Effector memory CD4-positive, alpha-beta T cell (primary cell): ENCODE results near the gene NDUFB7.
"Not testable (repeated sequence)": the region's sequence is repeated elsewhere in the genome, so short reads cannot be mapped to it uniquely, and the experiment has no call there.

ENCODE experiments used
- DNase-seq, 3 donors: peaks; one replicate each; pipeline ENCODE4 v3.0.0-alpha.2; 2020
- H3K27ac ChIP-seq: 2 replicates; pipeline ENCODE4 v1.7.0; 2013; ENCODE audit warnings: mild to moderate bottlenecking, low read length, moderate library complexity; ENCODE audit not compliant: insufficient read depth, poor library complexity, severe bottlenecking
- H3K27me3 ChIP-seq: replicated peaks from 2 replicates; pipeline ENCODE4 v1.7.0; 2013; ENCODE audit warnings: mild to moderate bottlenecking, low read length; ENCODE audit not compliant: insufficient read depth, control insufficient read depth, poor library complexity, severe bottlenecking
- H3K36me3 ChIP-seq: 2 replicates; pipeline ENCODE4 v1.7.0; 2013; ENCODE audit warnings: mild to moderate bottlenecking, low read length, moderate library complexity; ENCODE audit not compliant: control insufficient read depth, insufficient read depth
- H3K4me1 ChIP-seq: 2 replicates; pipeline ENCODE4 v1.7.0; 2013; ENCODE audit warnings: low read length, mild to moderate bottlenecking; ENCODE audit not compliant: control insufficient read depth, insufficient read depth, poor library complexity, severe bottlenecking
- H3K4me3 ChIP-seq: 2 replicates; pipeline ENCODE4 v1.7.0; 2013; ENCODE audit warnings: low read length, low read depth, mild to moderate bottlenecking; ENCODE audit not compliant: insufficient read depth, poor library complexity, severe bottlenecking
- H3K9me3 ChIP-seq: 2 replicates; pipeline ENCODE4 v1.7.0; 2013; ENCODE audit warnings: mild to moderate bottlenecking, low read length, moderate library complexity; ENCODE audit not compliant: control insufficient read depth

The NDUFB7 gene

DNA sequence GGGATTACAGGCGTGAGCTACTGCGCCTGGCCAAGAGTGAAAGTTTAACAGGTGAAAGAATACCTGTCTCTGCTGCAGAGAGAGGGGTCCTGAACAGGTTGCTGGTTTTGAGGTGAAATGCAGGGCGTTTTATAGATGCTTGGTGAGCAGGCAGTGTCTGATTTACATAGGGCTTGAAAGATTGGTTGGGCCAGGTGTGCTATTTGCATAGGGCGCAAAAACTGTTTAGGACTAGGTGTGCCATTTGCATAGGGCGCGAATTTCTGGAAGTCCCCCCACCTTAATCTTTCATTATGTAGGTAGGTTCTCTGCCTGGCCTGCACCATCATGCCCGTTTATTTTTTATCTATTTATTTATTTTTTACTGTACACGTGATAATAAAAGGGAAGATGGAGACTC, 4.5 kb upstream of the NDUFB7 start:
- H3K27ac ChIP-seq, result no peak overlapping the region

DNA sequence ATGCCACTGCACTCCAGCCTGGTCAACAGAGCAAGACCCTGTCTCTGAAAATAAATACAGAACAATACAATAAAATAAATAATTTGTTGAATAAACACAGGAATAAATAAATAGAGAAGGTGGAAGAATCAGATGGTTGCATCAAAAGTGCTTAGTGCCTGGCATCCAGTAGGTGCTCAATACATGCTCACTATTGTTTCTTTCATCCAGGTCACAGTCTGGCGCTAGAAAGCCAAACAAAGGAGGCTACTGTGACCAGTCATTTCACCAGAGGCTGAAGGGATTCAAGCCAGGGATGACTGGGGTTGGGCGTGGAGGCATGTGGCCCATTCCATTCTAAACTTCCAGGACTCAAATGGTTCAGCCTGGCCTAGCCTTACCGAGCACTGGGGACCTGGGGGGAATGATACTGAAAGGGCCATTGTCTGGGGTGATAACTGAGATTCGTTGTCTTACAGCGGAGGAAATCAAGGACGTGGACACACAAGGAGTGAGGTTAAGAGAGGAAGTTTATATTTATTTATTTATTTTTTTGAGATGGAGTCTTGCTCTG, 3.6 kb upstream of the NDUFB7 start:
- Histone ChIP-seq H3K27ac (no peak overlapping the region), H3K36me3 (no peaks in the 10 kb centered on the region), H3K9me3 (no peaks in the 10 kb centered on the region), H3K4me1 (peaks cover 14% of the 10 kb centered on the region), H3K4me3 (no peak overlapping the region), H3K27me3 (no peaks in the 10 kb centered on the region)
- no peak for DNase-seq

More for the DNA sequence above, 4.5 kb upstream of the NDUFB7 start:
- H3K36me3 ChIP-seq, result no peaks in the 10 kb centered on the region
- no peak overlapping the region for H3K4me3 ChIP-seq
- DNase-seq, result no peak
- peaks cover 8% of the 10 kb centered on the region for H3K4me1 ChIP-seq
- H3K27me3 ChIP-seq, result no peaks in the 10 kb centered on the region
- H3K9me3 ChIP-seq, result no peaks in the 10 kb centered on the region

DNA sequence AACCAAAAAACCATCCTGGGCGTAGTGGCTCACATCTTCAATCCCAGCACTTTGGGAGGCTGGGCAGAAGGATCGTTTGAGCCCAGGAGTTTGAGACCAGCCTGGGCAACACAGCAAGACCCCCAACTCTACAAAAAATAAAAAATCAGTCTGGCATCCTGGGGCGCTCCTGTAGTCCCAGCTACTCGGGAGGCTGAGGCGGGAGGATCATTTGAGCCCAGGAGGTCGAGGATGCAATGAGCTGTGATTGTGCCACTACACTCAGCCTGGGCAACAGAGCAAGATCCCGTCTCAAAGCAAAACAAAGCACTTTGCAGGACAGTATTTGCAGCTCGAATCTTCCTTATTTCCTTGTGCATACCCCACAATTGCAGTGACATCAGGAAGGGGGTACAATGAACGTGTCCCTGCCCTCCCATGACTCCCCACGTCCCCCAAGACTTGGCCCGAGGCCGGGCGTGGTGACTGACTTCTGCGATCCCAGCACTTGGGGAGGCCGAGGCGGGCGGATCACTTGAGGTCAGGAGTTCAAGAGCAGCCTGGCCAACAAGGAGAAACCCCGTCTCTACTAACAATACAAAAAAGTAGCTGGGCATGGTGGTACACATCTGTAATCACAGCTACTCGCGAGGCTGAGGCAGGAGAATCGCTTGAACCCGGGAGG, 870 bp downstream of the NDUFB7 start:
- H3K4me3 ChIP-seq, result peak overlapping the region; percentile 100

DNA sequence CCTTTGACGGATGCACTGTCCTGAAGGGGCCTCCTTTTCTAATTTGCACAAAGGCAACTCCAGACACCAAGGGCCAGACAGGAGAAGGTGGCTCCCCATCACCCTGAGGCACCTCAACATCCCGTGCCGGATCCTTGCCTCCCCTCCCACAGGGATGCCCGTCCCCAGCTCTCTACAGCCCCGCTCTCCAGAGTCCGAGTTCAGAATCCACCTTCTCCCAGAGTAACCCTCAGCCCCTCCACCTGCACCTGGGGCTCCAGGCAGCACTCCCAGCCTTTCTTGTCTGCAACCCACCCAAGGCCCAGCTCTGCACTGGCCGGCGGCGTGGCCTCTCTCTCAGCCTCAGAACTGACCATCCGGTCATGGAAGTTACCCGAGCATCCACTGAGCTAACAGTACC, 4.8 kb downstream of the NDUFB7 start:
- no peak for DNase-seq
- Histone ChIP-seq H3K4me3 (no peak overlapping the region), H3K36me3 (peaks cover 37% of the 10 kb centered on the region), H3K4me1 (peaks cover 10% of the 10 kb centered on the region), H3K27me3 (no peaks in the 10 kb centered on the region), H3K27ac (no peak overlapping the region), H3K9me3 (no peaks in the 10 kb centered on the region)

More for the DNA sequence above, 870 bp downstream of the NDUFB7 start:
- H3K9me3 ChIP-seq, result no peaks in the 10 kb centered on the region
- H3K36me3 ChIP-seq, result peaks cover 4% of the 10 kb centered on the region
- H3K4me1 ChIP-seq, result peaks cover 14% of the 10 kb centered on the region
- DNase-seq, result no peak
- H3K27me3 ChIP-seq, result no peaks in the 10 kb centered on the region
- H3K27ac ChIP-seq, result peak overlapping the region; percentile 74

DNA sequence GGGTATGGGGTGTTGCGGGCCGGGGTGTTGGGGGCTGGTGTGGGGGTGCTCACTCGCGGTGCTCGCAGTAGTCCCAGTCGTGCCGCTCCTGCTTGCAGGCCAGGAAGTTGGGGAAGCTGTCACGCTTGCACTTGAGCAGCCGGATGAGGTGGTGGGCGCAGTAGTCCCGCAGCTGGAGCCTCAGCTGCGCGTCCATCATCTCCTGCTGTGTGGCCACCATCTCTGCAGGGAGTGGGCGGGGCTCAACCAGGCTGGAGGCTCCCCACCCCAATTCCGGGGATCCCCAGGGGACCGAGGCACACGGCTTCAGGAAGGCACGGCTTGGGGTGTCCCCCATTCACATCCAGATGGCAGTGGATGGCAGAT, 5.2 kb downstream of the NDUFB7 start:
- Histone ChIP-seq H3K4me1 (peaks cover 9% of the 10 kb centered on the region), H3K27ac (no peak overlapping the region), H3K9me3 (no peaks in the 10 kb centered on the region), H3K4me3 (no peak overlapping the region), H3K36me3 (peaks cover 40% of the 10 kb centered on the region), H3K27me3 (no peaks in the 10 kb centered on the region)
- no peak for DNase-seq

DNA sequence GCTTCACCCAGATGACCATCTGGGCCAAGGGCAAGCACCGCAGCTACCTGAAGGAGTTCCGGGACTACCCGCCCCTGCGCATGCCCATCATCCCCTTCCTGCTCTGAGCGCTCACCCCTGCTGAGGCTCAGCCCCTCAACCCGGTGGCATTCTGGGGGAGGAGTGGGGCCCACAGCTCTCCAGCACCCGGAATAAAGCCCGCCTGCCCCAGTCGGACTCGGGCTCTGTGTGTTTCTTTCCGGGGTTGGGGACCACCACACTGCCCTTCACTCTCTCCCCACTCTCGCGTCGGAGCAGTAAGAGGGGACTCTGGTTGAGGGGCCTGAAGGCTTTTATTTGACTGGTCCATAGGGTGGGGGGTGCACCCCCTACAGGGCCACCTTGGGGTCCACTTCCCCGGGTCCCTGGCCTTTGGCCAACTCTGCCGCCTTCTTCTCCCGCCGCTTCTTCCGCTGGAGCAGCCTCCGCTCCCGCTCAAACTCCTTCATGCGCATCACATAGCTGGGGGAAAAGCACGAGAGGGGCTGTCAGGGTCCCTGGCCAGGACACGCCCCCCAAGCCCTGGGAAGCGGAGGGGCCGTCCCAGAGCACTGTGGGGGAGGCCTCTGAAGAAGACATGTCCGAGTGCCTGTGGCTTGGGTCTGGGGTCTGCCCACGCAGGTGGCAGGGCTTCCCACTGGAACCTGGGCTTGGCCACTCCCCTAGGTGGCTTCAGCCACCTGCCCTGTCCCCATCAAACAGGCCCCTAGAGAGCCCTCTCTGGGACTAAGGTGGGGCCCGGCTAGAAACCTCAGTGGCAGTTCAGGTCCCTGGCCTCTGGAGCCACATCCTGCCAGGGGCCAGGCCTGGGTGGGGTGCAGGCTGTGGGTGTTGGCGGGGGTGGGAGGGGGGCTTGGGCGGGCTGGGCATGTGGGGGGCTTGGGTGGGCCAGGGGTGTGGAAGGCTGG, 5.8 kb downstream of the NDUFB7 start:
- Histone ChIP-seq H3K4me1 (peaks cover 3% of the 10 kb centered on the region), H3K27me3 (no peaks in the 10 kb centered on the region), H3K36me3 (peaks cover 40% of the 10 kb centered on the region), H3K9me3 (no peaks in the 10 kb centered on the region), H3K27ac (no peak overlapping the region), H3K4me3 (no peak overlapping the region)
- DNase-seq, result no peak

DNA sequence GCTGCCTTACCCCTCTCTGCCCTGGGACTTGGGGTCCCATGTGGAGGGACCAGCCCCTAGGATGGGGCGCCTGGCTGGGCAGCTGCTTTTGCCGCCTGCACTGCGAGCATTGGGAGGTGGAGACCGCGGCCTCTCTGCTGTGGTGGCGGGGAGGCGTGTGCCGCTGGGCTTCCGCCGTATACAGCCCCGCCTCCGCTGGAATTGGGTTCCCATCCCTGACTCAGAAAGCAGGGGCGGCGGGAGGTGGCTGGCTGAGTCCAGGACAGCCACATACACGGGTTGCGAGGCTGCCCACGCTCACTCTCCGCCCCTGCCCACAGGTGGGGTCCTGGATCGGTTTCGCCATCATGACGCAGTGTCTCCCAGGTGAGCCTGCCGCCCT, 6.6 kb downstream of the NDUFB7 start:
- H3K36me3 ChIP-seq, result peaks cover 40% of the 10 kb centered on the region
- no peaks in the 10 kb centered on the region for H3K27me3 ChIP-seq
- no peak overlapping the region for H3K27ac ChIP-seq
- H3K4me3 ChIP-seq, result no peak overlapping the region
- no peaks in the 10 kb centered on the region for H3K4me1 ChIP-seq
- DNase-seq, result no peak
- no peaks in the 10 kb centered on the region for H3K9me3 ChIP-seq

DNA sequence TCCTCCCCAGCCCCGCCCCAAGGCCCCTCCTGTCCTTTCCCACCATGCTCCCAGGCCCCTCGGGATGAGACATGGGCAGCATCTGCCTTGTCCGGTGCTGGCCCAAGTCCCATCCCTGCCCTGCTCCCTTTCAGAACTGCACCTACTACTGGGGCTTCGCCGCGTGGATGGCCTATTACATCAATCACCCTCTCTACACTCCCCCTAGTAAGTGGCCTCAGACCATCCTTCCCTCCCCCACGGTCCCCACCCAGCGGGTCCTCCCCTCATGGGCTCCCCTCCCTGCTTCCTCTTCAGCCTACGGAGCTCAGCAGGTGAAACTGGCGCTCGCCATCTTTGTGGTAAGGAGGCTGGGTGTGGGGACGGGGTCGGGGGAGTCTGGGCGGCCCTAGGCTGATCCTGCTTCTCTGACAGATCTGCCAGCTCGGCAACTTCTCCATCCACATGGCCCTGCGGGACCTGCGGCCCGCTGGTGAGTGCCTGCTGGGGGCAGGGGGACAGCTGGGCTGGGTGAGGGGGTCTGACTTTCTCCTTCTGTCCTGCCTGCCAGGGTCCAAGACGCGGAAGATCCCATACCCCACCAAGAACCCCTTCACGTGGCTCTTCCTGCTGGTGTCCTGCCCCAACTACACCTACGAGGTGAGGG, 7.1 kb downstream of the NDUFB7 start:
- H3K9me3 ChIP-seq, DNase-seq, H3K27me3 ChIP-seq, H3K4me3 ChIP-seq, H3K4me1 ChIP-seq, H3K27ac ChIP-seq: not testable (repeated sequence)
- peaks cover 40% of the 10 kb centered on the region for H3K36me3 ChIP-seq

DNA sequence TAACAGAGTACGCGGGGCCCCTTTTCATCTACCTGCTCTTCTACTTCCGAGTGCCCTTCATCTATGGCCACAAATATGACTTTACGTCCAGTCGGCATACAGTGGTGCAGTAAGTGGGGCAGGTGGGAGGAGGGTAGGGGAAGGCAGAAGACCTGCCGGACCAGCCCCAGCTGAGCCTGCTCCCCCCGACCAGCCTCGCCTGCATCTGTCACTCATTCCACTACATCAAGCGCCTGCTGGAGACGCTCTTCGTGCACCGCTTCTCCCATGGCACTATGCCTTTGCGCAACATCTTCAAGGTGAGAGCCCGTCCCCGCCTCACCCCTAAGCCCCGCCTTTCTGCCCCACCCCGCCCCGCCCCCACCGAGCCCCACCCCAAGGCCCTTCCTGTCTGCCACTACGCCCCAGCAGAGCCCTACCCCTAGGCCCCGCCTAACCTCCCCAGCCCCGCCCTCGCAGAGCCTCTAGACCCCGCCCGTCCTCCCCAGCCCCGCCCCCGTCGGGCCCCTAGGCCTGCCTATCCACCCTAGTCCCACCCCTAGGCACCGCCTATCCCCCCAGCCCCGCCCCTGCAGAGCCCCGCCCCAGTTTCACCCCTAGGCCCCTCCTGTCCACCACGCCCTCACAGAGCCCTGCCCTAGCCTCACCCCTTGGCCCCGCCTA, 7.7 kb downstream of the NDUFB7 start:
- Histone ChIP-seq H3K36me3 (peaks cover 40% of the 10 kb centered on the region), H3K4me3 (no peak overlapping the region), H3K9me3 (no peaks in the 10 kb centered on the region), H3K27me3 (no peaks in the 10 kb centered on the region), H3K4me1 (no peaks in the 10 kb centered on the region), H3K27ac (no peak overlapping the region)
- DNase-seq, result peak; percentile 19 to 50 (median 41)
